Neural cell (in vitro differentiated cells): ENCODE measurements around the gene HEG1. TPM values are rescaled to one million over a fixed set of nuclear protein-coding genes. Genes with fewer than 3 reads are reported as not detected.

ENCODE experiments used
- H2AFZ ChIP-seq: fragments of 200-600, 300-800 bp; sonication (generic), shearing (Covaris generic); 2 replicates; pipeline ENCODE4 v1.6.0; 2014; ENCODE audit warnings: low read depth, mild to moderate bottlenecking, antibody characterized with exemption, low read length, moderate library complexity
- H3F3A ChIP-seq: fragments of 200-600 bp; shearing (Covaris generic); 2 replicates; pipeline ENCODE4 v1.6.1; 2016; ENCODE audit warnings: mild to moderate bottlenecking, moderate library complexity, mixed read lengths, antibody characterized with exemption, low read length; ENCODE audit not compliant: insufficient read depth, poor library complexity, severe bottlenecking
- H3K27ac ChIP-seq: fragments of 200-600, 300-800 bp; sonication (generic), shearing (Covaris generic); 2 replicates; pipeline ENCODE4 v1.5.1; 2014; ENCODE audit warnings: mild to moderate bottlenecking, low read length, moderate library complexity
- H3K27me3 ChIP-seq: fragments of 300-800, 200-600 bp; sonication (generic), shearing (Covaris generic); 2 replicates; pipeline ENCODE4 v1.6.0; 2014; ENCODE audit warnings: mild to moderate bottlenecking, low read depth, low read length, moderate library complexity; ENCODE audit not compliant: insufficient read depth
- H3K36me3 ChIP-seq: fragments of 300-800, 200-600 bp; sonication (generic), shearing (Covaris generic); 2 replicates; pipeline ENCODE4 v1.5.1; 2014; ENCODE audit warnings: mild to moderate bottlenecking, antibody characterized with exemption, low read length, moderate library complexity; ENCODE audit not compliant: insufficient read depth
- H3K4me2 ChIP-seq: fragments of 300-800, 200-600 bp; sonication (generic), shearing (Covaris generic); 2 replicates; pipeline ENCODE4 v1.6.0; 2014; ENCODE audit warnings: mild to moderate bottlenecking, low read length
- H3K4me3 ChIP-seq: fragments of 300-800, 200-600 bp; sonication (generic), shearing (Covaris generic); 2 replicates; pipeline ENCODE4 v1.5.1; 2014; ENCODE audit warnings: mild to moderate bottlenecking, low read length, moderate library complexity
- H3K79me2 ChIP-seq: fragments of 200-600 bp; shearing (Covaris generic); replicated peaks from 2 replicates; pipeline ENCODE4 v1.6.0; 2014; ENCODE audit warnings: mild to moderate bottlenecking, low read length, moderate library complexity; ENCODE audit not compliant: insufficient read depth
- H3K9ac ChIP-seq: fragments of 300-800, 200-600 bp; sonication (generic), shearing (Covaris generic); 2 replicates; pipeline ENCODE4 v1.6.1; 2016; ENCODE audit warnings: mild to moderate bottlenecking, low read length, mixed read lengths
- H3K9me2 ChIP-seq: fragments of 200-600 bp; shearing (Covaris generic); 2 replicates; pipeline ENCODE4 v1.6.1; 2016; ENCODE audit warnings: mild to moderate bottlenecking, low read length, mixed read lengths; ENCODE audit not compliant: insufficient read depth
- H3K9me3 ChIP-seq: fragments of 200-600, 300-800 bp; sonication (generic), shearing (Covaris generic); 2 replicates; pipeline ENCODE4 v1.6.1; 2016; ENCODE audit warnings: mild to moderate bottlenecking, mixed run types, low read length, moderate library complexity, mixed read lengths
- H4K20me1 ChIP-seq: fragments of 200-600 bp; shearing (Covaris generic); 2 replicates; pipeline ENCODE4 v1.6.1; 2016; ENCODE audit warnings: mild to moderate bottlenecking, mixed run types; ENCODE audit not compliant: insufficient read depth
- EP300 ChIP-seq: fragments of 450-650 bp; conservative IDR thresholded peaks from 2 replicates; pipeline ENCODE4 v1.6.1; 2014; ENCODE audit warnings: antibody characterized with exemption, mild to moderate bottlenecking, moderate library complexity; ENCODE audit not compliant: poor library complexity, severe bottlenecking
- EZH2 ChIP-seq: fragments of 200-600, 300-800 bp; shearing (Covaris generic), sonication (generic); IDR thresholded peaks from 2 replicates; pipeline ENCODE4 v1.6.1; 2014; ENCODE audit warnings: antibody characterized with exemption, low read length, borderline replicate concordance, mild to moderate bottlenecking; ENCODE audit not compliant: insufficient read depth, poor library complexity, severe bottlenecking
- MXI1 ChIP-seq: fragments of 450-650 bp; conservative IDR thresholded peaks from 2 replicates; pipeline ENCODE4 v1.6.1; 2014; ENCODE audit warnings: antibody characterized with exemption, mild to moderate bottlenecking; ENCODE audit not compliant: poor library complexity, severe bottlenecking
- POLR2AphosphoS5 ChIP-seq: IDR thresholded peaks from 2 replicates; pipeline ENCODE4 v1.6.1; 2012
- RAD21 ChIP-seq: fragments of 450-650 bp; conservative IDR thresholded peaks from 2 replicates; pipeline ENCODE4 v1.6.1; 2014; ENCODE audit warnings: antibody characterized with exemption, mild to moderate bottlenecking, moderate library complexity
- SMC3 ChIP-seq: fragments of 450-650 bp; conservative IDR thresholded peaks from 2 replicates; pipeline ENCODE4 v1.6.1; 2014; ENCODE audit warnings: antibody characterized with exemption, mild to moderate bottlenecking, moderate library complexity; ENCODE audit not compliant: poor library complexity
- TAF1 ChIP-seq: IDR thresholded peaks from 2 replicates; pipeline ENCODE4 v1.6.1; 2012; ENCODE audit warnings: low read depth
- polyA plus RNA-seq: library from polyadenylated mRNA; depleted of rRNA; stranded (reverse); fragments of >200 nt; gene quantifications from 2 replicates; pipeline ENCODE4 v1.2.3, GENCODE V29; 2014
- TF ChIP-seq, protein P1 (sequence below): IDR thresholded peaks from 2 replicates; pipeline ENCODE4 v1.6.1; 2012; ENCODE audit warnings: borderline replicate concordance
- TF ChIP-seq, protein P2 (sequence below): fragments of 450-650 bp; IDR thresholded peaks from 2 replicates; pipeline ENCODE4 v1.5.1; 2014; ENCODE audit warnings: antibody characterized with exemption, mild to moderate bottlenecking, moderate library complexity; ENCODE audit not compliant: poor library complexity, severe bottlenecking

Gene HEG1
- polyA plus RNA-seq, 1 donor from 2014 or later, result 0.48 TPM

GRCh38 chr3:125037498-125038150, 18.2 kb downstream of the HEG1 start:
- Histone ChIP-seq H3K9me3 (no peaks in the 10 kb centered on the region), H3K9me2 (no peaks in the 10 kb centered on the region), H3K27ac (no peak overlapping the region), H3K27me3 (no peaks in the 10 kb centered on the region), H3K79me2 (no peaks in the 10 kb centered on the region), H4K20me1 (no peaks in the 10 kb centered on the region), H3K4me3 (no peak overlapping the region), H3K36me3 (no peaks in the 10 kb centered on the region), H2AFZ (no peak overlapping the region), H3K4me2 (no peak overlapping the region), H3K9ac (no peak overlapping the region), H3F3A (no peaks in the 10 kb centered on the region)
- TF ChIP-seq SMC3 (no peak), EP300 (no peak), TAF1 (no peak)

GRCh38 chr3:125035217-125035616, 20.6 kb downstream of the HEG1 start:
- H4K20me1 ChIP-seq, result no peaks in the 10 kb centered on the region
- no peak overlapping the region for H3K4me3 ChIP-seq
- no peaks in the 10 kb centered on the region for H3F3A ChIP-seq
- no peak overlapping the region for H2AFZ ChIP-seq
- no peak overlapping the region for H3K9ac ChIP-seq
- no peaks in the 10 kb centered on the region for H3K36me3 ChIP-seq
- no peaks in the 10 kb centered on the region for H3K27me3 ChIP-seq
- H3K9me2 ChIP-seq, result no peaks in the 10 kb centered on the region
- TF ChIP-seq SMC3, result no peak
- no peak for TF ChIP-seq TAF1
- no peak for TF ChIP-seq EP300
- no peak for TF ChIP-seq EZH2
- TF ChIP-seq, protein P1, sequence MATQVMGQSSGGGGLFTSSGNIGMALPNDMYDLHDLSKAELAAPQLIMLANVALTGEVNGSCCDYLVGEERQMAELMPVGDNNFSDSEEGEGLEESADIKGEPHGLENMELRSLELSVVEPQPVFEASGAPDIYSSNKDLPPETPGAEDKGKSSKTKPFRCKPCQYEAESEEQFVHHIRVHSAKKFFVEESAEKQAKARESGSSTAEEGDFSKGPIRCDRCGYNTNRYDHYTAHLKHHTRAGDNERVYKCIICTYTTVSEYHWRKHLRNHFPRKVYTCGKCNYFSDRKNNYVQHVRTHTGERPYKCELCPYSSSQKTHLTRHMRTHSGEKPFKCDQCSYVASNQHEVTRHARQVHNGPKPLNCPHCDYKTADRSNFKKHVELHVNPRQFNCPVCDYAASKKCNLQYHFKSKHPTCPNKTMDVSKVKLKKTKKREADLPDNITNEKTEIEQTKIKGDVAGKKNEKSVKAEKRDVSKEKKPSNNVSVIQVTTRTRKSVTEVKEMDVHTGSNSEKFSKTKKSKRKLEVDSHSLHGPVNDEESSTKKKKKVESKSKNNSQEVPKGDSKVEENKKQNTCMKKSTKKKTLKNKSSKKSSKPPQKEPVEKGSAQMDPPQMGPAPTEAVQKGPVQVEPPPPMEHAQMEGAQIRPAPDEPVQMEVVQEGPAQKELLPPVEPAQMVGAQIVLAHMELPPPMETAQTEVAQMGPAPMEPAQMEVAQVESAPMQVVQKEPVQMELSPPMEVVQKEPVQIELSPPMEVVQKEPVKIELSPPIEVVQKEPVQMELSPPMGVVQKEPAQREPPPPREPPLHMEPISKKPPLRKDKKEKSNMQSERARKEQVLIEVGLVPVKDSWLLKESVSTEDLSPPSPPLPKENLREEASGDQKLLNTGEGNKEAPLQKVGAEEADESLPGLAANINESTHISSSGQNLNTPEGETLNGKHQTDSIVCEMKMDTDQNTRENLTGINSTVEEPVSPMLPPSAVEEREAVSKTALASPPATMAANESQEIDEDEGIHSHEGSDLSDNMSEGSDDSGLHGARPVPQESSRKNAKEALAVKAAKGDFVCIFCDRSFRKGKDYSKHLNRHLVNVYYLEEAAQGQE, result no peak
- TF ChIP-seq, protein P2, sequence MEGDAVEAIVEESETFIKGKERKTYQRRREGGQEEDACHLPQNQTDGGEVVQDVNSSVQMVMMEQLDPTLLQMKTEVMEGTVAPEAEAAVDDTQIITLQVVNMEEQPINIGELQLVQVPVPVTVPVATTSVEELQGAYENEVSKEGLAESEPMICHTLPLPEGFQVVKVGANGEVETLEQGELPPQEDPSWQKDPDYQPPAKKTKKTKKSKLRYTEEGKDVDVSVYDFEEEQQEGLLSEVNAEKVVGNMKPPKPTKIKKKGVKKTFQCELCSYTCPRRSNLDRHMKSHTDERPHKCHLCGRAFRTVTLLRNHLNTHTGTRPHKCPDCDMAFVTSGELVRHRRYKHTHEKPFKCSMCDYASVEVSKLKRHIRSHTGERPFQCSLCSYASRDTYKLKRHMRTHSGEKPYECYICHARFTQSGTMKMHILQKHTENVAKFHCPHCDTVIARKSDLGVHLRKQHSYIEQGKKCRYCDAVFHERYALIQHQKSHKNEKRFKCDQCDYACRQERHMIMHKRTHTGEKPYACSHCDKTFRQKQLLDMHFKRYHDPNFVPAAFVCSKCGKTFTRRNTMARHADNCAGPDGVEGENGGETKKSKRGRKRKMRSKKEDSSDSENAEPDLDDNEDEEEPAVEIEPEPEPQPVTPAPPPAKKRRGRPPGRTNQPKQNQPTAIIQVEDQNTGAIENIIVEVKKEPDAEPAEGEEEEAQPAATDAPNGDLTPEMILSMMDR, result no peak
- TF ChIP-seq RAD21, result no peak
- no peak for TF ChIP-seq MXI1
- no peak for TF ChIP-seq POLR2AphosphoS5
- H3K79me2 ChIP-seq, result no peaks in the 10 kb centered on the region
- no peak overlapping the region for H3K27ac ChIP-seq
- no peaks in the 10 kb centered on the region for H3K9me3 ChIP-seq
- H3K4me2 ChIP-seq, result no peak overlapping the region

- Histone ChIP-seq H3K36me3 (no peaks in the 10 kb centered on the region), H3K9ac (no peak overlapping the region), H3K9me2 (no peaks in the 10 kb centered on the region), H3F3A (no peaks in the 10 kb centered on the region), H4K20me1 (no peaks in the 10 kb centered on the region), H3K79me2 (no peaks in the 10 kb centered on the region), H3K27ac (no peak overlapping the region), H3K4me2 (no peak overlapping the region), H3K4me3 (no peak overlapping the region), H2AFZ (no peak overlapping the region), H3K9me3 (no peaks in the 10 kb centered on the region), H3K27me3 (no peaks in the 10 kb centered on the region)
- TF ChIP-seq SMC3 (no peak), TAF1 (no peak), RAD21 (no peak), MXI1 (no peak), POLR2AphosphoS5 (no peak), EP300 (no peak), EZH2 (no peak)
- TF ChIP-seq, protein P2, result no peak
- TF ChIP-seq, protein P1, result no peak
Observed at GRCh38 chr3:125033616-125034015, 22.2 kb downstream of the HEG1 start.
